Right renal pelvis (tissue), 4 donors: Measurements from ENCODE around the gene WDR93. TPM values are rescaled to one million over a fixed set of nuclear protein-coding genes. Genes with fewer than 3 reads are reported as not detected.

Source experiments
- DNase-seq, 4 donors: peaks; one replicate each; pipeline ENCODE4 v3.0.0-alpha.2; 2013; ENCODE audit warnings: low read depth in 4 of 4, low spot score in 3 of 4, missing footprints in 1 of 4
- polyA plus RNA-seq, 4 donors: library from polyadenylated mRNA; unstranded; fragments of 120-200 nt; gene quantifications; one replicate each; pipeline ENCODE4 v1.2.1, GENCODE V29; 2013; ENCODE audit not compliant: insufficient read length in 4 of 4

The WDR93 gene
- 1 to 10 TPM; 2.1 to 3.1 (median 2.3) TPM for polyA plus RNA-seq

DNA sequence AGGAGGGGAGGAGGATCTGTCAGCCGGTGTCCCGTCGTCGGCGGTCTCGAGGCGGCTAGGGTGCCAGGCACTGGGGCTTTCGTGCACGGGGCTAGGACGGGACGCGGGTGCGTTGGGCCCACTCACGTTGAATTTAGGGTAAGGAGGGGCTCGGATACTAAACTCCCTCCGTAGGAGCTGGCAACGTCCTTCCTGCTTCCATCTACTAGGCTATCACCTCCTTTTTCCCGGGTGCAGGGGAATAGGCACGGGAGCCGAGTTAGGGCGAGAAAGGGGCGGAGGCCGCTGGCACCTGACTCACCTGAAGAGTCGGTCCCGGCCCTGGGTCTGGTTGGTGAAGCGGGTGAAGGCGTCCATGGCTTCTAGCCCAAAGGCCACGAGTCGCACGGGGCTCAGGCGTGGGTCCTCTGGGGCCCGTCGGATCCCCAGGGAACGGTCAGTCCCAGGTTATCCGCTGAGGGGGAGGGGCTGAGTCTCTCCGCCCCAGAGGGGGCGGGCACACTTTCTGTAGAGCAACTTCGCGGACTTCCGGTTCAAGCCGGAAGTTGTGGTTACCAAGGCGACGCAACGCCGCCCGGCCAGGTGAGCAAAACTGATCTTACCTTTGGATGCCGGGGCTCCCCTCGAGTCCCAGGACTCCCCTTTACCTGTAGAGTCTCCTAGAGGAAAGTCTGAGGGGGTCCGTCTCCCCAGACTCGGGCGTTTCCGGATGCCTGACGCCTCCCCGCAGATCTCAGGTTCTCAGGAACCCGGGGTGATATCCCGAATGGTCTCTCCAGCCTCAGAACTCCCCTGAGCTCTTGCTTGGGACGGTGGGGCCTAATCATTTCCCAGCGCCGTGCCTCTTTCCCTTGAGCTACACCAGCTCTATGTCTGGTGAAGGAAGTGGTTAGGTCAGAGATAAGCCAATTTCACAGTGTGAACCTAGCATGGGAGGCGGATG is at the start of gene WDR93, which contains the start of gene PEX11A:
Gene WDR93 (plus strand): TSS at position 536 of the 943 bp plus-strand sequence. CDS start 10,936 bp downstream, outside the sequence.
Gene PEX11A (minus strand): TSS at position 479 of the 943 bp plus-strand sequence. CDS start 122 bp downstream, at position 357.
- DNase-seq = peak; percentile 70 to 77 (median 76)

DNA sequence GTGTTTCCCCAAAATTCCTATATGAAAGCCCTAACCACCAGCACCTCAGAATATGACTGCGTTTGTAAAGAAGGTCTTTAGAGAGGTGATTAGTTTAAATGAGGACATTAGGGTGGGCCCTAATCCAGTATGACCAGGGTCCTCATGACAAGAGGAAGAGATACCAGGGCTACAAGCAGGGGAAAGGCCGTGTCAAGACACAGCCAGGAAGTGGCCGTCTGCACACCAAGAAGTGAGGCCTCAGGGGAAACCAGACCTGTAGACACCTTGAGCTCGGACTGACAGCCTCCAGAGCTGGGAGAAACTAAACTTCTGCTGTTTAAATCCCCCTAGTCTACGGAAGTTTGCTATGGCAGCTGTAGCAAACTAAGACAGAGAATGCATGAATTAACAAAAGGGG is 49.6 kb upstream of the WDR93 start:
- no peak for DNase-seq

DNA sequence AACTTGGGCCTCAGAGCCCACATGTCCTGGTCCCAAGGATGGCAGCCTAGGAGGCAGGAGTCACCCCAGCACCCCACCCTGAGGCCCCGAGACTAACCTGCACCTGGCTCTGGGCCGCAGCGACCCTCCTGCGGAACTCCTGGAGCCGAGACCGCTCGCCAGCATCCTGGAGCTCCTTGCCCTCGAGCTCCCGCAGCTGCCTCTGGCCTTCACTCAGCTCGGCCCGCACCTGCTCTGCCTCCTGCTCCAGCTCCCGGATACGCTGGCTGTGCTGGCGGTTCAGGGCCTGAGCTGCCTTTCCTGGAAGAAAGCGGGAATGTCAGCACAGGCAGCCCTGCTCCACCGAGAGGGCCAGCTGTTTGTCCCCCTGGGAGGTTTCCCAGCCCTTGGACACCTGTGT is 48.5 kb upstream of the WDR93 start:
- no peak for DNase-seq

DNA sequence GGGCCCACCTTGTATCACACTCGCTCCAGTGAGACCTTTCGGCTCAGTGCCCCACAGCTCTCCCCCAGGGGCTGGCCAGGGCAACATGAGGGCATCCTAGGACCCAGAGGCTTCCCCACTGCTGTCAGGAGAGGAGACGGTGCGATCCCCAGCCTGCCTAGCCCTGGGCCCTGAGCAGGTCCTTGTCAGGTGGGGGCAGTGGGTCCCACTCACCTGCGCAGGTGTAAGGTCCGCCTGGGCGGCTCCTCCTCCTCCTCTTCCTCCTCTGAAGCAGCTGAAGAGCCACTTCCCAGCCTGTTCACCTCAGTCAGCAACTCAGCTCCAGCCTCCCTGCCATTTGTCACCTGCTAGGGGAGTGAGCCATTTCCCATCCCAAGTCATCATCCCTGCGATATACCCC is 44.9 kb upstream of the WDR93 start:
- no peak for DNase-seq

DNA sequence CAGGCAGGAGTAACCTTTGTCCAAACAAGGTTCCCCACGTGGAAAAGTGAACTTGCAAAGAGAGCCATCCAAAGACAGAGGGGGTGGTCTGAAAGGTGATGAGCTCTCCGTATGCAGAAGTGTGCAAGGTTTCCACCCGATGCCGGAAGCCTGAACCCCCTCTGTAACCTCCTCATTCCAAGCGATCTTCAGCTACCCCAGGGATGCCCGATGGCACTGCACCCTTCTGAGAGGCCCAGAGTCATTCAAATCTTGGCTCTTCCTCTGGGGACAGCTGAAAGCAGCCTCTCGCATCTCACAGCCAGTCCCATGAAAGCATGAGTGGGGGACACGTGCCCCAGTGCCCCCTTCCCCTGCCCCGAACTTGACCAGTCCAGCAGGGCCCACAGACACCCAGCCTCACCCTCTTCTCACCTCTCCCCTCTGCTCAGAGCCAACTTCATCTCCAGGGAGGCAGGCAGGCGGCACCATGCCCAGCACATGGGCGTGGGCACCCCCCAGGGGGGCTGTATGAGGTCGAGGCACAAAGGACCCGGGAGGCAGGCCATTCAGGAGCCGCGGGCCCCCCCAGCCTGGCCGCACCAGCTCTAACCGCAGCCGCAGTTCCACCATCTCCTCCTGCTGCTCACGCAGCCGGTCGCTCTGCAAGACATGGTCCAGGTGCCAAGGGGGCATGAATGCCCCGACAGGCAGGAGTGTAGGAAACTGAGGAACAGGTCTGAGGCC is 44.0 kb upstream of the WDR93 start:
- no peak for DNase-seq

DNA sequence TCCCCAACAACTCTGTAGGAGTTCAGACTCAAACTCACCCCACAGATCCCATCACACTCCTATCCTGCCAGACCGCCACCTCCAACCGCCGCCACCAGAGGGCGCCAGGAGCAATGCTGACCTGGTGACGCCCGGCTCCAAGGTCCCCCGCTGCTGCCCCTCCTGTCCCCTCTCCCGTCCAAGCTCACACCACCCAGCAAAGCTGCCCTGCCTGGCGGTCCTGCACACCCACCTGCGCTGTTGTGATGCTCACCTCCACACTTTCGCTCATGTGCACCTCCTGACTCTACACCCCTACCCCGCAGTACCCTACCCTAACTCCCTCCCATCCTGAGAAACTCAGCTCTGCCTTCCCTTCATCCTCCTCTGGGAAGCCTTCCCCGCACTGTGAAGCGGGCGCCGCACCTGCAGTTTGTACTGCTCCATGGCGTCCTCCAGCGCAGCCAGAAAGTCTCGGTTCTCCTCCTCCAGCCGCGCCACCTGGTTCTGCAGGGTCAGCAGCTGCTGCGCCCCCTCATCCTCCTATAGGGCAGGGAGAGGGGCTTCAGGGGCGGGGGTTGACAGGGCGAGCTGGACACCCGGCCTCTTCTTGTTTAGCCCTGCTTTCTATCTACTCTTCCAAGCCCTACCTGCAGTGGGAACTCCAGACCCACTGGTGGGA is 43.3 kb upstream of the WDR93 start:
- DNase-seq = peak in 1 of 4 donors; percentile 63

DNA sequence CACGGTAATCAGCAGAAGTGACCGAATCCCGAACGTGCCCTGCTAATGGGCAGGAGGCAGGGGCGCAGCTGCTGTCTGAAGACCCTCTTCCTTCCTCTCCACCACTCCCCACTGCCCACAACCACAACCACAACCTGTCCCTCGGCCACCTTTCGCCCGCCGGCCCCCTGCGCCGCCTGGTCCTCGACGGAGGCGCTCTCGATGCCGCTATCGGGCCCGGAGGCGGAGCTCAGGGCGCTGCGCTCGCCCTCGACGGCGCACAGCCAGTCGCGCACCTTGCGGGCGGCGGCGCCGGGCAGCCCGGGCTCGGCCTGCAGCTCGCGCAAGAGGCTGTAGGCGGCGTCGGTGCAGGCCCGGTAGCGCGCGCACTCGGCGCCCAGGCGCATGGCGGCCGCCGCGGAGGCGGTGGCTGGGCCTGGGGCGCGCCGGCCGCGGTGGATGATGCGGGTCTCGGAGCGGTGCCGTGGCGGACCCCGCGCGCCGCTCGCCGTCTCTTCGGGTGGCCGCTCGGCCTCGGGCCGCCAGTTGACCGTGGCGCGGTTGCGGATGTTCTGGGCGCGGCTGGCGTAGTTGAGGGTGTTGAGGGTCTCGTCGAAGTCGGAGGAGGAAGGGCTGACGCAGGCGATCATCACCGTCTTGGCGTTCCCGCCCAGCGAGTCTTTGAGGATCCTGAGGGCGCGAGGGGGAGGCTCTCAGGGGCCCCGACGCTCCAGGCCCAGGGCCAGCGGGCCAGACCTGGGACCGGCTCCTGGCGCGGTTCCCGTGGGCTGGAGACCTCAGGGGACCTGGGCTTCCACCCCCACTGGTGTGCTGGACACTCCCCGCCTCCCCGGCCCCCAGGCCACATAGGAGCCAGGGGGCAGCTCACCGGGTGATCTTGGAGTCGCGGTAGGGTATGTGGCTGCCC is 42.3 kb upstream of the WDR93 start:
- no peak for DNase-seq

DNA sequence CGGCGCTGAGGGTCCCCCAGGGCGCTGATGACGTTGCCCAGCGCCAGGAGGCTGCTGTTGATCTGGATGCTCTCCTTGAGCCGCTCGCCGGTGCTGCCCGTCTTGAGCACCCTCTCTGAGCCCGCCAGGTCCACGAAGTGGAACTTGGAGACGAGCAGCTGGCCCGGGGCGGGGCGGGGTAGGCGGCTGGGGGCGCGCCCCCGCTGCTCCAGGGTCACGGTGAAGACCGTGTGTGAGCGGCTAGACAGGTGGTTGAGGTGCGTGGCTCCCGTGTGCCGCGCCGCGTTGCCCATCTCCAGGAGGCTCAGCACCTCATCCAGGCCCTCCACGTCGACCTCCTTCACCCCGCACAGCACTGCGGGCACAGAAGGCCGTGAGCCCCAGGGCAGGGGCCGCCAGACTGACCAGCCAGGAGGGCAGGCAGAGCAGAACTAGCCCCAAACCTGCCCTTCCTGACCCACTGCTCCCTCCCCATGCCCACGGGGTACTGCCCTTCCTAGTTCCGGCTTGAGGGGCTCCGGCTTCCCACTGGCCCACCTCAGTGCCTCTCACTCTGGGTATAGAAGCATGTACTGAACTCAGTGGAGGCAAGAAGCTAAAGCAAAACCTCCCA is 41.5 kb upstream of the WDR93 start:
- no peak for DNase-seq

DNA sequence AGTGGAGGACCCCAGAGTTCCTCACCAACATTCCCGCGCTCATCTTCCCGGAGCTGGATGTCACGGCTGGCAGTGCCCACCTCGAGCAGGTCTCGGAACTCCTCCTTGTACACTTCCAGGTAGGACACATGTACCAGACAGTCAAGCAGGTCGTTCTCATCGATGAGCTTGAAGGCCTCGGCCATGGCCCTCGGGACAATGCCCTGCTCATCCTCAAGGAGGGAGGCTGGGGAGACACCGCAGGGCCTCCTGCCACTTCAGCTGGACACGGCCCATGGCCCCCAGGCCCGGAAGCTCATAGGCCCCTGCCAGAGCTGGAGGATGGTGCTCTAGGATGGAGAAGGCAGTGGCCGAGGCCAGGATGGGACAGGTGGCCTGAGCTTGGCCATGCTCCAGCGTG is 40.9 kb upstream of the WDR93 start:
- DNase-seq = no peak

DNA sequence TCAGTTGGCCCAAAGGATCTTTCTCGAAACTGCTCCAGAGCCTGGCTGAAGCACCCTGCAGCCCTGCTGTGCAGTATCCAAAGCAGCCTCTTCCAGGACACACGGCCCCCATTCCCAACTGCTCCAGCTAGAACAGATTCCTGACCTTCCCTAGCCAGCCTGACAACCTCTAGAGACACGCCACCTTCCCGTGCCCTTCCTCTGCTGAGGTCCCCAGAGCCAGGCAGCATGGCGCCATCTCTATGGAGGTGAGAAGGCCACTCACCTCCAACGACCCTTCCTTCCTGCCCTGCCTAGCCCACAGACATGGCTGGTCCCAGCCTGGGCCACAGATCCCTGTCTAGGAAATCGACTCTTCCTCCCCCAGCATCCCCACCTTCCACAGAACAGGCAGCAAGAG is 38.5 kb upstream of the WDR93 start:
- no peak for DNase-seq

DNA sequence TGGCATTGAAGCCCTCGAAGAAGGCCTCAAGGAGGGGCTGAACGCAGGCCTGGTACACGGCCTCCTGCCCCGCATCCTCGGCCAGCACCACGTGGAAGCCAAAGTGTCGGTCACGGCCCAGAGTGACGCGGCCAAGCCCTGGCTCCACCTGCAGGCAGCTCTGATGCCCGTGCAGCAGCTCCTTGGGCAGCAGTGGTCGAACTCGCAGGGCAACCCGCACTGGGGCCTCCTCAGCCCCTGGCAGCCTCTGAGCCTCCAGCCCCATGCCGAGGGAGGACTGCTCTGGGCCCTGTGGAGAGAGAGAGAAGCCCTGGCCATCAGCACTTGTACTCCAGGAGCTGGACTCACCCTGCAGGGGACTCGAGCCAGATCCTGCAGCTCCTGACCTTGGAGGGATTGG is 37.9 kb upstream of the WDR93 start:
- DNase-seq = no peak

DNA sequence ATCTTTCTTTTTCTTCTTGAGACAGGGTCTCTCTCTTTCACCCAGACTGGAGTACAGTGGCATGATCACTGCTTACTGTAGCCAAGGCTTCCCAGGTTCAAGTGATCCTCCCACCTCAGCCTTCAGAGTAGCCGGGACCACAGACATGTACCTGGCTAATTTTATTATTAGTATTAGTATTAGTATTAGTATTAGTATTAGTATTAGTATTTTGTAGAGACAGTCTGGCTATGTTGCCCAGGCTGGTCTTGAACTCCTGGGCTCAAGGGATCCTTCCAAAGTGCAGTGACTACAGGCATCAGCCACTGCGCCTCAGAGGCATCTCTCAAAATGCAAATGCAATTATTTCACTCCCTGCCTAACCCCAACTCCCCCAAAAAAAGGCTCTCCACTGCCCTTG is 37.0 kb upstream of the WDR93 start:
- no peak for DNase-seq

DNA sequence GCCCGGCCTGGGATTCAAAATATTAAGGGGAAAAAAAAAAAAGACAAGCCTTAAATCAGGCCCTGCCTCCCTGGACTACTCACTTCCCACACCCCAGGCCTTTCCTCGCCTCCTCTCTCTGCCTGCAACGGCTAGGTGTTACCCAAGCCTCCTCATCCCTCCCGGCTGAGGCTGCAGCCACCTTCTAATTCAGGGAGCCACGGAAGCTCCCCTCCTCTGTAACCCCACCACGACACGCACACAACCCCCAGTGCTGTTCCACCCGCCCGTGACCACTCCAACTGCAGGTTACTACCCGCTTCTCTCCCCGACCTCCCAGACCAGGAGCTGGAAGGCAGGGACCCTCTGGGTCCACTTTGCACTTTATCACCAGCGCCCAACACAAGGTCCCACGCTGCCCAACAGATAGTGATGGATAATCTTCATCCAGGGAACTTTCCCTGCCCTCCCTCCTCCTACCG is 36.3 kb upstream of the WDR93 start:
- no peak for DNase-seq

DNA sequence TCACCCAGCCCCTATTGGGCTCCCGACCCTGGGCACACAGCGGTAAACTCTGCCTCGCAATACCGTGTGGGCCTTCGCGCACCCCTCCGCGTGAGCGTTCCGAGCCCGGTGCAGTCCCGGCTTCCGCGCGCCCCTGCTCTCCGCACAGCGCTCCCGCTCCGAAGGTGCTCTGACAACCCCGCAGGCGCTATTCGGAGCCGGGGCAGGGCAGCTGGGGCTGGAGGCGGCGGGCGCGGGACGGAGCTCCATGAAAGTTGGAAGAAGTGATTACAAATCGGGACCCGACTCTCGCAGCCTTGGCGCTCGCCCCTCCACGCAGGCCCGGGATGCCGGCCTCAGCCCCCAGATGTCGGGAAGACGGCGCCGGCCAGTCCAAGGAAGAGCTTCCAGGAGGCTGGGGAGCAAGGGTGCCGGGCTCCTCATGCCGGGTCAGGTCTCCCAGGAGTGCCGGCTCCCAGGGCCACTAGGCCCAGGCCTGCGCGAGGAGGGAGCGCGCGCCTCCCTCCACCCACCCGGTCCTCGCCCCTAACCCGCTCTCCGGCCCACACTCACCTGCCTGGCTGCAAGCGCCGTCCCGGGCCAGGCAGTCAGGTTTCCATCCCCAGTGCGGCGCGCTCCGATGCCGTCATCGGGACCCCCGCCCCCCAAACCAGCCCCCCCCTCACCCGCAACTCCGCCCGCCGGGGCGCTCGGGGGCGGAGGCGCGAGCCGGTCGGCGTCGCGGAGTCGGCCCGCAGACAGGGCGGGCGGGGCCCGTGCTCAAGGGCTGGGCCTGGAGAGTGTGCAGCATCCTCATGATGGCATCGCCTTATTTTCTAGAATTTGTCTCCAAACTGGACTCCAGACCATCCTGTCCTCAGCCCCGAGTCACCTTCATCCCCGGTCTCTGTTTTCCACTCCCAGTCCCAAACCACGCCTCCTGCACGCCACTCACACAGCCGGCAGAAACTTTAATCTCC is 35.5 kb upstream of the WDR93 start, which contains the start of gene KIF7:
Gene KIF7 (minus strand): TSS at position 621 of the 959 bp plus-strand sequence. CDS start 2,537 bp downstream, outside the sequence.
- DNase-seq = peak in 2 of 4 donors; percentile 44 to 47

DNA sequence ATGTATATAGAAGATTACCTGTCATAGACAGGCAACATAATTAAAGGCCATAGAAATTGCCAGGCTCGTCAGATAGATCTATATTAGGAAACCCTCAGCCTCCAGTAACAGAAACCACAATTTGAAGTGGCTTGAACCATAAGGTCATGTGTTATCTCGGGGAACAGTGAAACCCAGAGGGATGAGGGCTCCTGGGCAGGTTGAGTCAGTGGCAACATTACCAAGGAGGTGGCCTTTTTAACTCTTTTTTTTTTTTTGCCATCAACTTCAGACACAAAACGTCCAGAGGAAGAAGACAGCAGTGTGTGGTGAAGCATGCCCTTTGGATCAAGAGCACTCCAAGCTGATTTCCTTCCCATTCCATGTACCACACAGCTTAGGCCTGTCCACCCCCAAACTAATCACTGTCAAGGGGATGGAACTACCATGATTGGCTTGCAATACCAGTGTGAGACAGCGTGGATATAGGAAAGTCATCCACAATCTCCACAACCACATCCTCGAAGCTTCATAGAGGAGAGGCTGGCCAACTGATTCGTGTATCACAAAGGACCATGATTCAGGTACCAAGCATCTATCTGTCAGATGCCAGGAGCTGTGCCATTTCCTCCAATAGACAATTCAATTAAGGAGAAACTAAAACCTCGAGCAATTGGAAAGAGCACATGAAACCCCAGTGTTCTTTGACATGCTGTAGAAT is 34.3 kb upstream of the WDR93 start:
- no peak for DNase-seq

DNA sequence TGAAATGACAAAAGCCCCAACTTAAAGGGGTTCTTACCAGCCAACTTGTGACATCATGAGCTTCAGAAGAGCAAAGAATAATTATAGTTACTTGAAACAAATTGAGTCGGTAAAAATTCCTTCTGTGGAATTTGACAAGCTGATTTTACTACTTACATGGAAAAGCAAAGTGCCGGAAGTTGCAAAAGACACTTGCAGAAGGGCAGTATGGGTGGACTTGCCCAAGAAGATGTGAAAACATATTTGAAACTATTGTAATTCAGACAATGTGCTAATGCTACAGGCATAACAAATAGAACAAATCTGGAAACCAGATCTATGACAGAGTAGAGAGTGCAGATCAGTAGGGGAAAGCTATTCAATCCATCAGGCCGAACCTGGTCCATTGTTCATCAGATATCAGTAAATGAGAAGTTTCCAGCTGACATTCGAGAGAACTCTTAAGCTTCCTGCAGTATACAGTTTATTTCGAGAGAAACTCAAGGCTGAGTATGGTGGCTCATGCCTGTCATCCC is 32.9 kb upstream of the WDR93 start:
- no peak for DNase-seq

DNA sequence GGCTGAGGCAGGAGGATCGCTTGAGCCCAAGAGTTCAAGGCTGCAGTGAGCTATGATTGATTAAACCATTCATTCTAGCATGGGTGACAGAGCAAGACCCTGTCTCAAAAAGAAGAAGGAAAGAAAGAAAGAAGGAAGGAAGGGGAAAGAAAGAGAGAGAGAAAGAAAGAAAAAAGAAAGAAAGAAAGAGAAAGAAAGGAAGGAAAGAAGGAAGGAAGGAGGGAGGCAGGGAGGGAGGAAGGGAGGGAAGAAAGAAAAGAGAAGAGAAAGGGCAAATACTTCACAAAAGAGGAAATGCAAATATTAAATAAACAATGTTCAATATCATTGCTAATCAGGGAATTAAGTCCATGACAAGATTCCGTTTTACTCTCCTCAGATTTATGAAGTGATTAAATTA is 31.3 kb upstream of the WDR93 start:
- no peak for DNase-seq
